Thymus (tissue), 11 donors: Measurements from ENCODE around the gene TBCK. TPM values are rescaled to one million over a fixed set of nuclear protein-coding genes. Genes with fewer than 3 reads are reported as not detected.

Experiments used
- DNase-seq, 9 donors: peaks; one replicate each; pipeline ENCODE4 v3.0.0-alpha.2; 2013; ENCODE audit warnings: low spot score in 9 of 9, low read depth in 6 of 9, missing footprints in 1 of 9
- H3K27ac ChIP-seq, 2 donors: one replicate each; pipeline ENCODE4 v1.5.1; 2013; ENCODE audit warnings: control low read depth in 1 of 2, low read depth in 1 of 2, low read length in 1 of 2, mild to moderate bottlenecking in 1 of 2, moderate library complexity in 1 of 2
- H3K27me3 ChIP-seq, 2 donors: one replicate each; pipeline ENCODE4 v1.5.1; 2013; ENCODE audit warnings: low read length in 1 of 2; ENCODE audit not compliant: control insufficient read depth in 2 of 2, insufficient read depth in 1 of 2
- H3K36me3 ChIP-seq, 2 donors: one replicate each; pipeline ENCODE4 v1.5.1; 2013; ENCODE audit warnings: low read length in 1 of 2, mild to moderate bottlenecking in 1 of 2, moderate library complexity in 1 of 2; ENCODE audit not compliant: control insufficient read depth in 2 of 2, insufficient read depth in 2 of 2
- H3K4me1 ChIP-seq, 2 donors: one replicate each; pipeline ENCODE4 v1.5.1; 2013; ENCODE audit warnings: low read length in 2 of 2; ENCODE audit not compliant: control insufficient read depth in 2 of 2, insufficient read depth in 2 of 2
- H3K4me3 ChIP-seq, 2 donors: one replicate each; pipeline ENCODE4 v1.5.1; 2013; ENCODE audit warnings: low read length in 2 of 2, control low read depth in 1 of 2, mild to moderate bottlenecking in 1 of 2
- H3K9me3 ChIP-seq, 2 donors: one replicate each; pipeline ENCODE4 v1.5.1; 2013; ENCODE audit warnings: low read length in 1 of 2, mild to moderate bottlenecking in 1 of 2; ENCODE audit not compliant: control insufficient read depth in 2 of 2, insufficient read depth in 1 of 2
- WGBS: extraction: QIAGEN DNeasy Blood & Tissue Kit; methylation state at CpG from one replicate; pipeline ENCODE4 v1.1.7; 2013; 5-methylcytosine and 5-hydroxymethylcytosine counted together
- polyA plus RNA-seq: library from polyadenylated mRNA; stranded (reverse); fragments of 200-250 nt; gene quantifications from one replicate; pipeline ENCODE4 v1.2.3, GENCODE V29; 2013
- total RNA-seq: library from RNA; stranded (reverse); fragments of 120-200 nt; gene quantifications from one replicate; pipeline ENCODE4 v1.2.4, GENCODE V29; 2013
- donor health status: healthy.

The TBCK gene
- total and polyA plus RNA-seq, 2 donors = 17.9 to 34.8 TPM

- Histone ChIP-seq H3K27ac (no peak overlapping the region), H3K4me3 (no peak overlapping the region), H3K36me3 (no peaks in the 10 kb centered on the region), H3K9me3 (no peaks in the 10 kb centered on the region), H3K4me1 (no peaks in the 10 kb centered on the region), H3K27me3 (no peaks in the 10 kb centered on the region)
- WGBS = 97% methylated on average over 3 of the region's 3 CpGs
- no peak for DNase-seq
These were observed 281.8 kb downstream of the TBCK start for GRCh38 chr4:106034220-106034619.

DNA sequence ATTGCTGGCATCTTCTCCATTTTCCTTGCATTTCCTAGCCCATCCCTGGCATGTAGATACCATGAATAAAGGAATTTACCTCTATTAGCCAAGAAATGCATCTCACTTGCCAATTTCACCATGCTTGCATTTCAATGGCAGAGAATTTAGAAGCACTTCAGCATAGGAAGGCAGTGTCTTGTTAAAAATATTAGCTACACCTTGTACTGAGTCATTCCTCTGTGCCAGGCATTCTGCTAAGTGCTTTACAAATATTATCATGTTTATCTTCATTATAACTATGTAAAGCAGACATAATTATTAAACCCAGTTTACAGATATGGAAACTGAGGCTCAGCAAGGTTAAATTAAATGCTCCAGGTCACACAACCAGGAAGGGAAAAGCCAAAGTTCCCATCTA, 282.5 kb downstream of the TBCK start:
- DNase-seq = no peak
- Histone ChIP-seq H3K36me3 (no peaks in the 10 kb centered on the region), H3K27me3 (no peaks in the 10 kb centered on the region), H3K4me3 (no peak overlapping the region), H3K27ac (no peak overlapping the region), H3K4me1 (no peaks in the 10 kb centered on the region), H3K9me3 (no peaks in the 10 kb centered on the region)

- WGBS = 94% methylated on average over 1 of the region's 1 CpG
- no peaks in the 10 kb centered on the region for H3K4me1 ChIP-seq
- H3K27me3 ChIP-seq = no peaks in the 10 kb centered on the region
- no peak overlapping the region for H3K4me3 ChIP-seq
- no peak overlapping the region for H3K27ac ChIP-seq
- H3K36me3 ChIP-seq = no peaks in the 10 kb centered on the region
- DNase-seq = no peak
- no peaks in the 10 kb centered on the region for H3K9me3 ChIP-seq
These were observed 283.1 kb downstream of the TBCK start for GRCh38 chr4:106032851-106033286.

DNA sequence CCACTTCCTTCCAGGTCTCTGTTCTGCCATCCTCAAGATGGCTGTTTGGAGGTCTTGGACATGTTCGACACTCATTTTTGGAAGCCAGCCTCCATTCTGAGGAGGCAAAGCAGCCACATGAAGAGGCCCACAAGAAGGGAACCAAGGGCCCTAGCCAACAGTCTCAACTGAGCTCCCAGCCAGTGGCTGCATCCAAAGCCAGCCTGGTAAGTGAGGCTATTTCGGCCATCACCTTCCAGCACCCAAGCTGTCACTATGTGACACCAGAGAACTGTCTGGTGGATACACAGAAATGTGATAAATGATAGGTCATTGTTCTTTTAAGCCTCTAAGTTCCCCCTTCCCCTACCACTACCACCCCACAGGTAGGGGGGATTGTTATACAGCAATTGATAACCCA, 293.6 kb downstream of the TBCK start:
- H3K36me3 ChIP-seq = no peaks in the 10 kb centered on the region
- no peak overlapping the region for H3K4me3 ChIP-seq
- WGBS = 78% methylated on average over 2 of the region's 2 CpGs
- H3K4me1 ChIP-seq = no peaks in the 10 kb centered on the region
- H3K27ac ChIP-seq = no peak overlapping the region
- DNase-seq = no peak
- no peaks in the 10 kb centered on the region for H3K9me3 ChIP-seq
- no peaks in the 10 kb centered on the region for H3K27me3 ChIP-seq

DNA sequence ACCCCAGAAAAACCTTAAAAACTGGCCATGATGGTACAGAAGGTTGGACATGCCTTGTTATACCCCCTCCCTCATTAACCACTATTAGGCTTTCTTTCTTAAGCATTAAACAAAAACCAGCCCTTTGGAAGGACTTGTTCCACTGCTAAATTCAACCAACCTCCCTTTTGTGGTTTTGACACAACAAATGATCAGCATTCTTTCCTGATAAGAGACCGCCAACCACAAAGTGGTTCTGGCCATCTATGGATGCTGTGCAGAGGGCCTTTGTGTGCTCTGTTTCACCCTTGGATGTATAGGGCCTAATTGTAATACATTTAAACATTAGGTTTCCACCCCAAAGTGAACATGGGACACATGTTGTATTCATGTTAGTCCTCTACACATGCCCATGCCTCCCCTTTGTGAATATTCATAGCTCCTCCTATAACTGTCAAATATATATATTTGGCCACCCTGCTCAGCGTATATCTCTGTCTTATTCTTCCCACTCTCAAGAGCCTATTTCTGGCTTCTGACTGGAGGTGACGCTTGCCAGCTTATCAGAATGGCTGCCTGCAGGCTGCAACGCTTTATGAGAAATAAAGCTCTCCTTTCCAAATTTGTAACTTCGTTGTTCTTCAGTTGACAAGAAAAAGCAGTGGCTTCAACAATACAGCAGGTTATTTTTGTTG, 294.1 kb downstream of the TBCK start:
- Histone ChIP-seq H3K4me3 (no peak overlapping the region), H3K27me3 (no peaks in the 10 kb centered on the region), H3K36me3 (no peaks in the 10 kb centered on the region), H3K4me1 (no peaks in the 10 kb centered on the region), H3K27ac (no peak overlapping the region), H3K9me3 (no peaks in the 10 kb centered on the region)
- no peak for DNase-seq
- 49% methylated on average over 5 of the region's 5 CpGs for WGBS

- Histone ChIP-seq H3K9me3 (no peaks in the 10 kb centered on the region), H3K4me1 (no peaks in the 10 kb centered on the region), H3K27ac (no peak overlapping the region), H3K27me3 (no peaks in the 10 kb centered on the region), H3K36me3 (no peaks in the 10 kb centered on the region), H3K4me3 (no peak overlapping the region)
- DNase-seq = no peak
These were observed 296.2 kb downstream of the TBCK start for GRCh38 chr4:106019771-106020170.

- Histone ChIP-seq H3K4me1 (no peaks in the 10 kb centered on the region), H3K4me3 (no peak overlapping the region), H3K36me3 (no peaks in the 10 kb centered on the region), H3K9me3 (no peaks in the 10 kb centered on the region), H3K27ac (no peak overlapping the region), H3K27me3 (no peaks in the 10 kb centered on the region)
- WGBS = 93% methylated on average over 5 of the region's 5 CpGs
- no peak for DNase-seq
These were observed 298.0 kb downstream of the TBCK start for GRCh38 chr4:106017975-106018374.

DNA sequence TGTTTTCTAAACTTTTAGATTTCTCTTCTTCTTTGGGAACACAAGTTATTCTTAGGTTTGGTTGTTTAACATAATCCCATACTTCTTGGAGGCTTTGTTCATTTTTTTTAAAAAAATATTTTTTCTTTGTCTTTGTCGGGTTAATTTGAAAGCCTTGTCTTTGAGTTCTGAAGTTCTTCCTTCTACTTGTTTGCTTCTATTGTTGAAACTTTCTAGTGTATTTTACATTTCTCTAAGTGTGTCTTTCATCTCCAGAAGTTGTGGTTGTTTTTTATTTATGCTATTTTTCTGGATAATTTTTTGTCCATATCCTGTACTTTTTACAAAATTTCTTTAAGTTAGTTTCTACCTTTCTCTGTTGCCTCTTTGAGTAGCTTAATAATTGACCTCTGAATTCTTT, 304.6 kb downstream of the TBCK start:
- Histone ChIP-seq H3K4me3 (no peak overlapping the region), H3K27me3 (no peaks in the 10 kb centered on the region), H3K4me1 (no peaks in the 10 kb centered on the region), H3K27ac (no peak overlapping the region), H3K9me3 (peaks cover 0 to 3% of the 10 kb centered on the region in 2 donors), H3K36me3 (no peaks in the 10 kb centered on the region)
- WGBS = 100% methylated on average over 1 of the region's 1 CpG
- no peak for DNase-seq

DNA sequence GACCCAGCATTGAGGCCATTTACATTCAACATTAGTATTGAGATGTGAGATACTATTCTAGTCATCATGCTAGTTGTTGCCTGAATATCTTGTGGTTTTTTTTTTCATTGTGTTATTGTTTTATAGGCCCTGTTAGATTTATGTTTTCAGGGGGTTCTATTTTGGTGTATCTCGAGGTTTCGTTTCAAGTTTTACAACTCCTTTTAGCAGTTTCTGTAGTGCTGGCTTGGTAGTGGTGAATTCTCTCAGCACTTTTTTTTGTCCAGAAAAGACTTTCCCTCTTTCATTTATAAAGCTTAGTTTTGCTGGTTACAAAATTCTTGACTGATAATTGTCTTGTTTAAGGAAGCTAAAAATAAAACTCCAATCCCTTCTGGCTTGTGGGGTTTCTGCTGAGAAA, 305.2 kb downstream of the TBCK start:
- H3K9me3 ChIP-seq = peaks cover 0 to 3% of the 10 kb centered on the region in 2 donors

GRCh38 chr4:106002994-106003393, 313.0 kb downstream of the TBCK start:
- 93% methylated on average over 2 of the region's 2 CpGs for WGBS
- Histone ChIP-seq H3K9me3 (no peaks in the 10 kb centered on the region), H3K4me3 (no peak overlapping the region), H3K27ac (no peak overlapping the region), H3K4me1 (no peaks in the 10 kb centered on the region), H3K36me3 (no peaks in the 10 kb centered on the region), H3K27me3 (no peaks in the 10 kb centered on the region)
- no peak for DNase-seq

More for the DNA sequence above, 305.2 kb downstream of the TBCK start:
- Histone ChIP-seq H3K27me3 (no peaks in the 10 kb centered on the region), H3K27ac (no peak overlapping the region), H3K36me3 (no peaks in the 10 kb centered on the region), H3K4me1 (no peaks in the 10 kb centered on the region), H3K4me3 (no peak overlapping the region)
- DNase-seq = no peak
- 96% methylated on average over 2 of the region's 2 CpGs for WGBS
